ENCODE results near the gene SPTBN5.

Gene SPTBN5

GRCh38 chr15:41823502-41823901 lies 70.4 kb downstream of the SPTBN5 start:
- DNase-seq (ENCODE audit: low spot score): no peak

- no peak for DNase-seq (ENCODE audit: low spot score)
These were observed 70.9 kb downstream of the SPTBN5 start for GRCh38 chr15:41822957-41823356.

DNA sequence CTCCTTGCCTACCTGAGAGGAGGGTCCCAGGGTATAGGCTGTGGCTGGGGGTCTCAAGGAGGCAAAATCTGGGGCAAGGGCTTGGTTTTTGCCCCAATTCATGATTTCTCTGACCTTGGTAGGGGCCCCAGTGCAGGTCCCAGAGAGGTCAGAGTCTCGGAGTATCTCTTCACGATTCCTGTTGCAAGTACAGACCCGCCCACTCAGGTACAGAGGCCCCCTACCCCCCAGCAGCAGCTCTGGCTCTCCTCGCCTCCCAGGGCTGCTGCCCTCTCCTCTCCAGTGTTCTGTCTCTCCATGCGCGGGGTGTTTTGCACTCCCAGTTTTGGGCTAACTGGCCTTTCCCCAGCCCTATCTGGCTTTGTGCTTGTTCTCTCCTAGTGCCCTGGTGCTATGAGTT lies 71.4 kb downstream of the SPTBN5 start:
- no peak for DNase-seq (ENCODE audit: low spot score)

DNA sequence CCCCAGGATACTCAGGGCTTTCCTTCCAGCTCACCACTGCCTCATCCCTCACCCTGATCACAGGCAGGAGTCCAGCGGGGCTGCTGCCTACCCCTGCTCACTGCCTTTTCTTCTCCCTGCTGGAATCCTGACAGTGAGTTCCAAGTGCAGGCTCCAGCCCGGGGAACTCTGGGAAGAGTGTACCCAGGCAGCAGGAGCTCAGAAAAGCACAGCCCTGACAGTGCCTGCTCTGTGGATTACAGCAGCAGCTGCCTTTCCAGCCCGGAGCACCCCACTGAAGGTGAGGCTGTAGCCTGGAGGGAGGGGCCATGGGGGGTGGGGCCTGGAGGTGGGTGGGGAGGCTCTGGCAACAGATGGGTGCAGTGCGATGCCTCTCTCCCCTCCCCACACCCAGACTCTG lies 72.0 kb downstream of the SPTBN5 start:
- DNase-seq (ENCODE audit: low spot score): no peak

- DNase-seq (ENCODE audit: low spot score): no peak
These were observed 72.9 kb downstream of the SPTBN5 start for GRCh38 chr15:41820791-41821423.

DNA sequence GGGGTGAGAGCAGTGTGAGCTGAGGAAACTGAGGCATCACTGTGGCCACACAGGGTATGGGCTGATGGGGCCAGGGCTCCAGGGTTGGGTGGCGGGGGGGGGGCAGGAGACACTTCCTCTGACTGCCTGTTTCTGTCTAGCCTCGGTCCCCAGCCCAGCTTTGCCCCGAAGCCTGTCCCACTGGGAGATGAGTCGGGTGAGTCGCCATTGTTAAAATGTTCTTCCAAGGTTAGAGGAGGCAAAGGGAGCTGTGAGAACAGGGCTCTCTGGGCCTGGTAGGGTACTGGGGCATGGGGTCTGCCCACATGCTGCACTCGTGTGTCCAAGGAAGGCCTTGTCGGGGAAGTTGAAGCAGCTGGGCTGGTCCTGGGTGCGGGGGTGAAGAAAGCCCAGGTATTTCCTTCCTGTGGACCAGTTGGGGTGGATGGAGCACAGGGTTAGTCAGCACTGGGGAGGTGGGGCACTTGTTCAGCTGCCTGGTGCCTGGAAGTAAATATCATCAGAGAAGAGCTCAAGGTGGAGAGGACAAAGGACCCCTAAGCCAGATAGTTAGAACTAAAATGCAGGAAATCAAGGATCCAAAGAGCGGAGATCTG lies 74.3 kb downstream of the SPTBN5 start:
- DNase-seq (ENCODE audit: low spot score): no peak

DNA sequence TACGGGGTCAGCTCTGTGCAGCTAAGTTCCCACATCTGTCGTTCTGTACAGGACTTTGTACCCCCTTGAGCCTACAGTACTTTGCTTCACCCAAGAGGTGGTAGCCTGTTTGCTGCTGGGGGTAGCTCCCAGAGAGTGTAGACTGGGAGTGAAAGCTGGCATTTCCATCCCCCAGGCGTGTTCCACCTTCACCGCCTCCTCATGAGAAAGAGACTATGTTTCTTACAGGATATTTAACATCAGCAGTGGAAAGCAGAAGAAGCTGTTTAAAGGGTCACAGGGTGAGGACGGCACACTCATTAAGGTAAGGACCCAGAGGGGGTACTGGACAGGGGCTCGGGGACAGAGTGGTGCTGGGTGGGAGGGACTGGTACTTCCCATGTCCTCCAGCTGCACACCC lies 76.1 kb downstream of the SPTBN5 start:
- DNase-seq (ENCODE audit: low spot score): no peak

DNA sequence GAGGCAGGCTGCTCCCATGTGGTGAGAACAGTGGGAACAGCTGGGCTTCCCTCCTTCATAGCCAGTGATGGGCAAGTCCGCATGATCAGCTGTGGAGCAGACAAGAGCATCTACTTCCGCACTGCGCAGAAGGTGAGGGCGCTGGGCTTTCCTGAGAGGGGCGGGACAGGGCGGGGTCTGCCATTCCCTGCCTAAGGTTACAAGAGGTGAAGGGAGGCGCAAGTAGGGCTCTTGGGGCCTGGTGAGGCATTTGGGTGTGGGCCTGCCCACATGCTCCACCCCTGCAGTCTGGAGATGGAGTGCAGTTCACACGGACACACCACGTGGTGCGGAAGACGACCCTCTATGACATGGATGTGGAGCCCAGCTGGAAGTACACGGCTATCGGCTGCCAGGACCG lies 76.5 kb downstream of the SPTBN5 start:
- no peak for DNase-seq (ENCODE audit: low spot score)

- no peak for DNase-seq (ENCODE audit: low spot score)
These were observed 77.1 kb downstream of the SPTBN5 start for GRCh38 chr15:41816788-41817187.

DNA sequence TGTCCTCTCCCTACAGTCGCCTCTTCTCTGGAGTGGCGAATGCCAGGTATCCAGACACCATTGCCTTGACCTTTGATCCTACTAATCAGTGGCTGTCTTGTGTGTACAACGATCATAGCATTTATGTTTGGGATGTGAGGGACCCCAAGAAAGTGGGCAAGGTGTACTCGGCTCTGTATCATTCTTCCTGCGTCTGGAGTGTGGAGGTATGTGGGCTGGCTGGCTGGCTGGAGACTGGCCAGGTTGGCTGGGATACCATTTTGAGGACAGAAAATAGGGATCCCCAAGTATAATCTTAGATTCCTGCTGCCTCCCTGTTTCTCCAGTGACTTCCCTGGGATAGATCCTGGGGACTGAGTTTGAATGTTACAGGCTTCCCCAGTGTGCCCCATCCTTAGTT lies 79.3 kb downstream of the SPTBN5 start:
- no peak for DNase-seq (ENCODE audit: low spot score)

GRCh38 chr15:41813426-41813825 lies 80.4 kb downstream of the SPTBN5 start:
- no peak for DNase-seq (ENCODE audit: low spot score)

DNA sequence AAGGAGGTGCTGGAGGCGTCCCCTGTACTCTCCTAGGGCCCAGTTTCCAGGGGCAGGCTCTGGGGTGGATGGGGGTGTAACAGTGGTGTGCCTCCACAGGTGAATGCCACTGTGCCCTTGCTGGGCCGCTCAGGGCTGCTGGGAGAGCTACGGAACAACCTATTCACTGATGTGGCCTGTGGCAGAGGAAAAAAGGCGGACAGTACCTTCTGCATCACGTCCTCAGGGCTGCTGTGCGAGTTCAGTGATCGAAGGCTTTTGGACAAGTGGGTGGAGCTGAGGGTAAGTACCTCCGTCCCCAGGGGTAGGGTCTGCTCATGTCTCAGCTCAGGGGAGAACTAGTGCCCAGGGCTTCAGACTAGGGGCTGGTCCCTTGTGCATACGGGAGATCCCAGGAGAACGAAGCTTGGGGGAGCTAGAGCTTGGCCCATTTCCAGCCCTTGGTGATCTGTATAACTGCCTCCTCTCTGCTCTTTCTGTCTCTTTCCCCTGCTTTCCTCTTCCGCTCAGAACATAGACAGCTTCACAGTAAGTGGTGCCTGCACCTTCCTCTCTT lies 81.0 kb downstream of the SPTBN5 start:
- no peak for DNase-seq (ENCODE audit: low spot score)

DNA sequence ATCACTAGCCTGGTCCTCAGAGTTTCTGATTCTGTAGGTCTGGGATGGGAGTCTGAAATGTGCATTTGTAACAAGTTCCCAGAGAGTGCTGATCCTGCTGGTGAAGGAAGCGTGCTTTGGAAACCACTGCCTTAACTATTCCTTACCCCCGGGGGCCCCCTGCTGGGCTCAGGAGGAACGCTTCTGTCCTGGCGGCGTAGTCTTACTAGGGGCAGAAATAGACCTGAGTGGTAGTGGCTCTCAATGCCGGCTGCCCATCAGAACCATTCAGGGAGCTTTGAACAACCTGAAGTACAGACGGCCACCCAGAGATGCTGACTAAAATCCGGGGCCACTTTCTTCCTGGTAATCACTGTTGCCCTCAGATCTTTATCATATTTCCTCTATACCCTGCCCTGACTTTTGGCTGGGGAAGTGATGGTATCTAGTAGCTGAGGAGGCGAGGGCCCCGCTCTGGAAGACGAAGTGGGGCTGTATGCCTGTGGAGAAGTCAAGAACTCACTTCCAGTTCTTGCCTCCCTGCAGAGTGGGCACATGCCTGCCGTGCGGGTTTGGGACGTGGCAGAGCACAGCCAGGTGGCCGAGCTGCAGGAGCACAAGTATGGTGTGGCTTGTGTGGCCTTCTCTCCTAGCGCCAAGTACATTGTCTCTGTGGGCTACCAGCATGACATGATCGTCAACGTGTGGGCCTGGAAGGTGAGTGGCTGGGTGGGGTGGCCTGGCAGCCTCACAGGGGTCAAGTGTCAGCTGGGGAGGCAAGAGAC lies 82.2 kb downstream of the SPTBN5 start:
- peak; percentile 84 for DNase-seq (ENCODE audit: low spot score)

- no peak for DNase-seq (ENCODE audit: low spot score)
These were observed 83.0 kb downstream of the SPTBN5 start for GRCh38 chr15:41810651-41811431.

DNA sequence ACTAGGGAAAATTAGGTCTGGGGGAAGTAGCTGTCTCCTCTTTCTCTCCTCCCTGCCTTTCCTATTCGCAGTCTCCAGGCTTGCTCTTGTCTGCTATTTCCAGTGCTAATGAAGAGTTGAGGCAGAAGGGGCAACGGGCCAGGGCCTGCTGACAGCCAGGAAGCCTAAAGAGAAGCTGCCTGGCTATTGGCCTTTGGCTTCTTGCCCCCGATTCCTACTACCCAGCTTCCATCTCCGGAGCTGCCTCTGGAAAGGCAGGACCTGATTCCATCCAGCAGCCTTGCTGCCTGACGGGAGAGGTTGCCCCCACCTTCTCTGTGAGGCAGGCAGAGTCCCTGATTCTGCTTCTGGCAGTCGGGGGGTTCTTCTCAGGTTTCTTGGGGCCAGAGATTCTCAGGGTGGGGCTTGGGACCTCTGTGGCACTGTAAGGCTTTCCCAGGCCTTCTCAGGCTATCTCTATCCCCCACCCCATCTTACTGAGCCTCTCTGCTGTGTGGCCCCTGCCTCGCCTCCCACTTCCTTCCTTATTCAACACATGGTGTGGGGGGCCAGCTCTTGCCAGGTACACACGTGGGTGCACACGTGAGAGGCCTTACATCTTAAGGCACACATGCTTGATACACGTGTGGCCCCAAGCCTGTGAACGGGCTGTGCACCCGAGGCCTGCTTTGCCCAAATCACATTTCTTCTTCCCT lies 84.2 kb downstream of the SPTBN5 start:
- DNase-seq (ENCODE audit: low spot score): no peak

- DNase-seq (ENCODE audit: low spot score): no peak
These were observed 84.7 kb downstream of the SPTBN5 start for GRCh38 chr15:41809121-41809520.

DNA sequence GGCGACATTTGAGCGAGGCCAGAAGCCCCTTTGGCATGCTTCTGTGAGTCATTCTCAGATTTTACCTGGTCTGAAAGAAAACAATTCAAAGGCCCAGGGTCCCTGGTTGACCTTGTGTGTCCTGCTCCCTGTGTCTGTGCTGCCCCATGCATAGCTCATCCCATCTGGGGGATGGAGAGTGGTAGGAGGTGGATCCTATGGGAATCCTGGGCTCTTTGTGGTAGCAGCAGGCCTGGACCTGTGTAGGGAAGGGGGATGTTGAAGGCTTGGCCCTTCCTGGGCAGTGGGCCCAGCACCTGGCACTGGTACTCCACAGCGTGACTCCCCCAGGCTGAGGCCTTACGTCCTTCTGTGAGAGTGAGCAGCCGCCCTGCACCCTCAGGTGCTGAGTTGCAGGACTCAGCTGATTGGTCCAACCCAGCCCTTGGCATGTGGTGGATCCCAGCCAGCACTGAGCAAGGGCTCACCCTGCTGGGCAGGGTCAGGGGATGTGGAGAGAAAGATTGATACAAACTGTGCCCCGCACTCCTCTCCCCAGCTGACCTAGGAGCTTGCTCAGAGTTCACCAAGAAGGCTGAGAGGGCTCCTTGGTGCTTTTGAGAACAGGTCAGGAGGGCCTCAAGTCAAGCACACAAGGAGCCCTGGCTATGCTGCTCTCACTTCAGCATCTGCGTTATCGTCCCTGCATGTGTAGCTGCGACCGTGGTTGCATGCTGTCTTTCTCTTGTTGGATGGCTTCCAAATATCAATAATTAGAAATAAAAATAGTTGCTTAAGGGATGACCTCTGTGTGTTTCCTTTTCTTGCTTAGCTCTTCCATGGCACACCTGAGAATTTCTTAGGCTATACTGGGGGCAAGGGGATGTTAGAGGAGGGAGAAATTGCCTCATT lies 87.3 kb downstream of the SPTBN5 start:
- DNase-seq (ENCODE audit: low spot score): no peak

DNA sequence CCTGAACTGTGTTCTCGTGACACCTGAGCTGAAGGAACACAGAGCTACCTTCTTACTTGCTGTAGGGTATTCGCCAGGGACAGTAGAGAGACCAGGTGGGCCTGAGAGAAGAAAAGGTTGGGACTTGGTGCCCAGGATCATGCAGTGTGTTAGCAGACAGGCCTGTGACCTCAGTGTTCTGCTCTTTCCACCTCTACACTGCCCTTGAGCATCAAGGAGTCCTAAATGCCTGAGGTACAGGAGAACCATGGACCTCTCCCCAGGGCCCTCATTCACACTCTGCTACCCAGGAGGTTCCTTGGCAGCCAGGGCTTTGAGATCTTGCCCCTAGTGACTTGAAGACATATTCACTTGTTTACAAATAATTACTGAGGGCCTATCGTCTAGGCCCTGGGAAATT lies 88.1 kb downstream of the SPTBN5 start:
- DNase-seq (ENCODE audit: low spot score): no peak

- DNase-seq (ENCODE audit: low spot score): no peak
These were observed 88.8 kb downstream of the SPTBN5 start for GRCh38 chr15:41804916-41805666.

GRCh38 chr15:41804361-41804760 lies 89.5 kb downstream of the SPTBN5 start:
- no peak for DNase-seq (ENCODE audit: low spot score)
